ENCODE measurements around the gene APIP. TPM values are rescaled to one million over a fixed set of nuclear protein-coding genes. Genes with fewer than 3 reads are reported as not detected.

APIP gene
- total and polyA plus RNA-seq, 2 of the 8 experiments (the other 6 are each of a cell fraction or from before 2014, with no cell fraction given) = 10.4 to 25.7 TPM

DNA sequence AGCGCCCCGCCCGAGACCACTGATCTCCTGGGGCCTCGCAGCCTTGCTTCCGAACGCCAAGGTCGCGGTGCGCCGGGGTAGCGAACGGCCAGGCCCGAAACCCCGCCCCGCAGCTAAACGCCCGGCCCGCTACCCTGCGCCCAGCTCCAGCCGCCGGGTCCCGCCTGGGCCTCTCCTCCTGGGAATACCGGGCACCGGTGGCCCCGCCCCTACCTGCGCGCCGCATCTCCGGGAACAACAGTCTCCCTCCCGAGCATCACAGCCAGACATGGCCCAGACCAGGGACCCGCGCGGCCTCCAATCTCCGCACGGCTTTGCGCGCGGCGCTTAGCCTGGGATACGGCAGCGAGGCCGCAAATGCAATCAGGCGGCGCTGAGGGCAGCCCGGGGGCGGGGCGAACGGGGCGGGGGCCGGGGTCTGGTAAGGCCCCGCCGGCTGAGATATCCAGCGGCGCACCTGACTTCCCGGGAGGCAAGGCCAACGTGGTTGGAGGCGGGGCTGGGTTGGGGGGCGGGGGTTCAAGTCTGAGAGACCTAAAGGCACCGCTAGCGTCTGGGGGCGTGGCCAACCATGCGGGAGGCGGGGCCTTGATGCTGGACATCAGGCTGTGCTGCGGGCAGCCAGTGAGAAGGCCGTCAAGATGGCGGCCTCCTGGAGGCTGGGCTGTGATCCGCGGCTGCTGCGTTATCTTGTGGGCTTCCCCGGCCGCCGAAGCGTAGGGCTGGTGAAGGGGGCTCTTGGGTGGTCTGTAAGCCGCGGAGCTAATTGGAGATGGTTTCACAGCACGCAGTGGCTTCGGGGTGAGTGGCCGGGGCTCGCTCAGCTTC, at the start of gene APIP, which contains the start of gene PDHX (continued):
- TF ChIP-seq RNF2 (IDR thresholded peaks at IDR 0.05; ENCODE audit: borderline replicate concordance, low read depth, low read length, missing control alignments, poor library complexity, severe bottlenecking) = no peak
- no peak for TF ChIP-seq EGR1 (IDR thresholded peaks at IDR 0.05; ENCODE audit: borderline replicate concordance, low read depth, low read length)
- 0 out of 2 replicates have a peak, but pooled peaks have one; percentile 50 for TF ChIP-seq GTF2F1 (IDR thresholded peaks at IDR 0.05; ENCODE audit: borderline replicate concordance, low read depth, low read length)
- TF ChIP-seq SP1 (IDR thresholded peaks at IDR 0.05; ENCODE audit: low read depth, low read length) = 0 out of 2 replicates have a peak, but pooled peaks have one; percentile 3
- no peak for TF ChIP-seq NRF1 (IDR thresholded peaks at IDR 0.05; ENCODE audit: low read depth, low read length)
- no peak for TF ChIP-seq CBX8 (IDR thresholded peaks at IDR 0.05; ENCODE audit: borderline replicate concordance, low read depth, low read length)
- TF ChIP-seq EZH2 (IDR thresholded peaks at IDR 0.05; ENCODE audit: low read depth, low read length, severe bottlenecking) = no peak
- TF ChIP-seq BRCA1 (IDR thresholded peaks at IDR 0.05; ENCODE audit: low read depth, low read length) = no peak
- TF ChIP-seq TEAD4 (IDR thresholded peaks at IDR 0.05; ENCODE audit: low read depth, low read length) = no peak
- TF ChIP-seq POLR2AphosphoS5 (IDR thresholded peaks at IDR 0.05; ENCODE audit: low read depth, low read length) = peak; percentile 97
- no peak for TF ChIP-seq ZNF274 (IDR thresholded peaks at IDR 0.05; ENCODE audit: borderline replicate concordance, extremely low read depth, low read length)
- TF ChIP-seq KDM4A (IDR thresholded peaks at IDR 0.05; ENCODE audit: low read depth, low read length, severe bottlenecking) = peak; percentile 28
- TF ChIP-seq, protein P1, sequence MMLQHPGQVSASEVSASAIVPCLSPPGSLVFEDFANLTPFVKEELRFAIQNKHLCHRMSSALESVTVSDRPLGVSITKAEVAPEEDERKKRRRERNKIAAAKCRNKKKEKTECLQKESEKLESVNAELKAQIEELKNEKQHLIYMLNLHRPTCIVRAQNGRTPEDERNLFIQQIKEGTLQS (IDR thresholded peaks at IDR 0.05; ENCODE audit: insufficient read depth, low read depth, low read length) = no peak
- TF ChIP-seq, protein P2, sequence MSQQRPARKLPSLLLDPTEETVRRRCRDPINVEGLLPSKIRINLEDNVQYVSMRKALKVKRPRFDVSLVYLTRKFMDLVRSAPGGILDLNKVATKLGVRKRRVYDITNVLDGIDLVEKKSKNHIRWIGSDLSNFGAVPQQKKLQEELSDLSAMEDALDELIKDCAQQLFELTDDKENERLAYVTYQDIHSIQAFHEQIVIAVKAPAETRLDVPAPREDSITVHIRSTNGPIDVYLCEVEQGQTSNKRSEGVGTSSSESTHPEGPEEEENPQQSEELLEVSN (IDR thresholded peaks at IDR 0.05) = no peak
- no peak for TF ChIP-seq CHD1 (IDR thresholded peaks at IDR 0.05; ENCODE audit: low read depth, low read length)
- TF ChIP-seq PHF8 (conservative IDR thresholded peaks at IDR 0.05; ENCODE audit: low read depth, low read length) = peak; percentile 99
- TF ChIP-seq CHD2 (IDR thresholded peaks at IDR 0.05; ENCODE audit: low read length) = no peak
- no peak; the same call in 1 of the 2 replicates for TF ChIP-seq SP4 (IDR thresholded peaks at IDR 0.05; ENCODE audit: low read length)
- no peak for TF ChIP-seq TCF12 (IDR thresholded peaks at IDR 0.05; ENCODE audit: low read depth, low read length)
- TF ChIP-seq FOSL1 (IDR thresholded peaks at IDR 0.05; ENCODE audit: insufficient read depth, low read depth, low read length) = no peak
- peak; percentile 88 for TF ChIP-seq ASH2L (IDR thresholded peaks at IDR 0.05; ENCODE audit: low read length)
- no peak for TF ChIP-seq SIN3A (conservative IDR thresholded peaks at IDR 0.05 in 1 of 2, IDR thresholded peaks at IDR 0.05 in 1 of 2; ENCODE audit: low read depth in 1 of 2, low read length in 2 of 2)
- no peak for TF ChIP-seq MAFK (IDR thresholded peaks at IDR 0.05; ENCODE audit: low read depth, low read length)
